Measurements from ENCODE around the gene PMEL. TPM values are rescaled to one million over a fixed set of nuclear protein-coding genes. Genes with fewer than 3 reads are reported as not detected.
A peak's percentile ranks its signal among the peaks of the same experiment; 100 is the strongest.

PMEL gene
- total RNA-seq, 4 donors from 2014 or later = 0.73 to 2.0 TPM; not detected in 2

GRCh38 chr12:55929306-55929791 is 36.5 kb downstream of the PMEL start:
- DNase-seq (peak in 1 of 2 donors; percentile 21), ATAC-seq (no peak)
- in situ Hi-C loops (cut with MboI; ENCODE audit: low sequenced_read_pairs in 4 of 4) (loop anchor here (5.0 to 25.0 kb wide), 4 partner anchors 112 to 292 kb away; partner anchors contain the start of genes ORMDL2 (in 3 of the 4), SARNP (in 3 of the 4) and OR10P1 (in 1 of the 4)), intact Hi-C loops (cut with DNase I; ENCODE audit: low total_unique reads) (no loop called here)
- Histone ChIP-seq H3K4me1 (peaks cover 30 to 38% of the 10 kb centered on the region in 2 donors), H3K27me3 (peaks cover 0 to 23% (median 13%) of the 10 kb centered on the region in 3 donors), H3K9me3 (no peaks in the 10 kb centered on the region), H3K27ac (no peak overlapping the region), H3K36me3 (no peaks in the 10 kb centered on the region), H3K4me3 (no peak overlapping the region)
- TF ChIP-seq POLR2A (IDR thresholded peaks at IDR 0.05) = no peak
- no peak for TF ChIP-seq CTCF (IDR thresholded peaks at IDR 0.05 in 4 of 5, conservative IDR thresholded peaks at IDR 0.05 in 1 of 5)

- in situ Hi-C loops (cut with MboI; ENCODE audit: low sequenced_read_pairs in 4 of 4) = loop anchor here (5.0 to 25.0 kb wide), 4 partner anchors 111 to 291 kb away; partner anchors contain the start of genes ORMDL2 (in 3 of the 4), SARNP (in 3 of the 4) and OR10P1 (in 1 of the 4)
These were observed 38.0 kb downstream of the PMEL start, which contains the start of gene PYM1 for GRCh38 chr12:55927588-55928502. TSS of gene PYM1 (minus strand) at chr12:55927894. CDS start at chr12:55927761, 133 bp downstream.

DNA sequence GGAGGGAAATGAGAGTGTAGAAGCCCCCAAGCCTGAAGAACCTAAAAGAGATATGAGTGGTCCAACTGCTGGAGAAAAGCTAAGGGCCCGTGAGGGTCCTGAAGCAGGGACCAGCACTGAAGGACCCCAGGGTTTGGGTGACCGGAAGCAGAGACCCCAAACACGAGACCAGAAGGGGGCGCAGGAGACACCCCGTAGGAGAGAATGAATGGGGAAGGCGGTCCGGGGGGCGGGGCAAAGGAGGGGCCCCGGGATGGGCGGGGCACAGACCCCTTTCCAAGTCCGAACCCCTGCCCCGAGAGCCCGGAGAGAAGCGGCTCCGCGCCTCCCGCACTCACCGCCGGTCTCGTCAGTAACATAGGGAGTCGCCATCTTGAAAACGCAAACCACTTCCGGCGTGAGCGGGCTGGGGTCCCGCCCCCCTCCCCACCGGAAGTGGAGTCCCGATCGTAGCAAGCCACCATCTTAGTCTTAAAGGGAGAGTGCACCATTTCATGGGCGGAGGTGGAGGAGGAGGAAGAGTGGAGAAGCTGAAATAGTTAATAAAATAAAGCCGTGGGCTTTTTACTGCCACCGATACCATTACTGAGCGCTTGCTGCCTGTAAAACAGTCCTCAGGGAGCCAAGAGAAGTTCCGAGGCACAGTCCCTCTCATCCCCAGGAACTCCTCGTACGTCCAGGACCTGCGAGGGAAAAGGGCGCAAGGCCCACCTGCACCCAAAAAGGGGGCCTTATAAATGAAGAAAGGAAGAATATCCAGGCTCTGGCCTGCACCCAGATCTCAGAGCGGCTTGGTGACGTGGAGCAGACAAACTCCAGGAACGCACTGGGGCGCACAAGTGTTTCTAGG is 38.9 kb downstream of the PMEL start:
- Histone ChIP-seq H3K27me3 (peaks cover 0 to under 1% (median 0%) of the 10 kb centered on the region in 3 donors), H3K4me1 (peaks cover 25 to 29% of the 10 kb centered on the region in 2 donors)
- in situ Hi-C loops (cut with MboI; ENCODE audit: low sequenced_read_pairs in 4 of 4) = loop anchor here (5.0 to 25.0 kb wide), 4 partner anchors 110 to 290 kb away; partner anchors contain the start of genes ORMDL2 (in 3 of the 4), SARNP (in 3 of the 4) and OR10P1 (in 1 of the 4)

More at GRCh38 chr12:55927588-55928502, 38.0 kb downstream of the PMEL start, which contains the start of gene PYM1:
- Histone ChIP-seq H3K9me3 (no peaks in the 10 kb centered on the region), H3K4me1 (peaks cover 30 to 38% of the 10 kb centered on the region in 2 donors), H3K4me3 (peak within 1 kb of the TSS; percentile 92 to 100 (median 94)), H3K27ac (peak within 1 kb of the TSS; percentile 94 to 98 (median 98)), H3K27me3 (peaks cover 0 to 9% (median 0%) of the 10 kb centered on the region in 3 donors), H3K36me3 (peaks cover 0 to 9% of the 10 kb centered on the region in 2 donors)
- ATAC-seq = peak; percentile 54 to 56
- DNase-seq = peak; percentile 68 to 82
- intact Hi-C loops (cut with DNase I; ENCODE audit: low total_unique reads) = loop anchor here (1.0 to 2.0 kb wide), 4 partner anchors 45 to 113 kb away; partner anchors contain the start of genes DNAJC14, RPS26 and SARNP
- no peak for TF ChIP-seq CTCF (IDR thresholded peaks at IDR 0.05 in 4 of 5, conservative IDR thresholded peaks at IDR 0.05 in 1 of 5)
- peak; percentile 30 to 43 for TF ChIP-seq POLR2A (IDR thresholded peaks at IDR 0.05)

More for the DNA sequence above, 38.9 kb downstream of the PMEL start:
- peaks cover 0 to 14% of the 10 kb centered on the region in 2 donors for H3K36me3 ChIP-seq
- DNase-seq = peak; percentile 72 to 84
- no peaks in the 10 kb centered on the region for H3K9me3 ChIP-seq
- peak; percentile 93 to 95 for ATAC-seq
- intact Hi-C loops (cut with DNase I; ENCODE audit: low total_unique reads) = loop anchor here (1.0 to 2.0 kb wide), 6 partner anchors 13 to 114 kb away; partner anchors contain the start of genes CDK2, DNAJC14, PMEL and RPS26
- H3K4me3 ChIP-seq = peak overlapping the region; percentile 92 to 100 (median 94)
- peak overlapping the region; percentile 94 to 98 (median 98) for H3K27ac ChIP-seq
- TF ChIP-seq CTCF (IDR thresholded peaks at IDR 0.05 in 4 of 5, conservative IDR thresholded peaks at IDR 0.05 in 1 of 5) (peak; percentile 56 to 82 (median 73)), POLR2A (IDR thresholded peaks at IDR 0.05) (peak in 1 of 2 donors; percentile 45)

Data from gastrocnemius medialis (tissue), 4 donors.